ENCODE results near the gene COPG2.

COPG2 gene

DNA sequence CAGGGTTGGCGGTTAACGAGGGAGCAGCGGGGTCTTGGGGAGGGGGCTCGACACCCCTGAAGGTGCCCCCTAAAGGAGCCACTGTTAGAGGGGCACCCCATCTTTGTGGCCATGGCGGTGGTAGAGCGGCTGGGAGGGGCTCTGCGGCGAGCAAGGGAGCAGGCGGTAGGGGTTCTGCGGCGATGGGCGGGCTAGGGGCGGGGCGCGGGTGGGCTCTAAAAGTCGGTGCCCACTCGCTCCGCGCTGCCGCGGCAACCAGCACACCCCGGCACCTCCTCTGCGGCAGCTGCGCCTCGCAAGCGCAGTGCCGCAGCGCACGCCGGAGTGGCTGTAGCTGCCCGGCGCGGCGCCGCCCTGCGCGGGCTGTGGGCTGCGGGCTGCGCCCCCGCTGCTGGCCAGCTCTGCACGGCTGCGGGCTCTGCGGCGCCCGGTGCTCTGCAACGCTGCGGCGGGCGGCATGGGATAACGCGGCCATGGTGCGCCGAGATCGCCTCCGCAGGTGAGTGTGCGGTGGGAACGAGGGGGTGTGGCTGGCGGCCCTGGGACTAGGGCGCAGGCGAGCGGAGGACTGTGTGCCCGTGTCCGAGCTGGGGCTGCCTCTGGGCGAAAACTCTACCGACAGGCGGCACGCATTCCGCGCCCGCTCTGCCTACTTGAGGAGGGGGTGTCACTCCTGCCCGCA lies 176.6 kb downstream of the COPG2 start, which contains the start of gene MEST:
TSS of gene MEST (plus strand) at position 245 of the 682 bp plus-strand sequence. CDS start at position 474, 229 bp downstream.
- peak; percentile 36 for DNase-seq

DNA sequence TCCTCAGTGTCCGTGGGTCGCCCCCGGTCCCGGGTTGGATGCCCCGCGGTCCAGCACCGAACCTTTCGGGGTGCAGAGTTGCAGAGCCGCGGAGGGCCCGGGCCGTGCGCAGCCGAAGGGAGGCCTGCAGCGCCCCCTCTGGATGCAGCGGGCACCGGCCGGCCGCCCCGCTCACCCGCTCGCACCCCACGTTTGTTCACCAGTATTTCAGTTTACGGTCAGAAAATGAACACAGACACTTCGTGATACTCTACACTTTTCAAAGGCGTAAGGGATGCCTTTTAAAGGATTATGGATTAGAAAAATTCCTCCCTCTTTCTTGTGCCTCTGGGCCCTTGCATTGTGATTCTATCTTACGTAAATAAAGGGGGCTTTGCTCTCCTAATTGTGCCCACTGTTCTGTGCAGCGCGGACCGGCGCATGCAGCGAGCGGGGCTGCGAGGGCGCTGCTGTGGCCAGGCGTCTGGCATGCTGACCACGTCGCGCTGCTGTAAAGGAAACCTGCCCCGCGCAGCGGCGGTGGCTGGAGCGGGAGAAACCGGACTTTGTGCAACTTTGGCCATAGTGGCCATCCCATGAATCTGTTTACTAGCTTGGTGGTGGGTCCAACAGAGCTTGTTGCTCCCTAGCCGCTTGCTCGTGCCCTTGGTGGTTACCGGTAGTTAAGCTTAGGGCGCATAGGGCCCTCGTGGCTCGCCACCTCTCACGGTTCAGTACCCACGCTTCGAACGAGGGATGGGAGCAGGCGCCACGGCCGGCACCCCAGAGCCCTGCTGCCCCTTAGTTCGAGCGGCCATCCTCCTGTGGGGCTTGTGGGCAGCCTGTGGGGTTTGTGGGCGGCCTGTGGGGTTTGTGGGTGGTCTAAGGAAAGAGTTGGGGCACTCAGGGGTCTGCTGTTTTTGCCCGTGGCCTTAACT lies 177.4 kb downstream of the COPG2 start:
- DNase-seq, result peak; percentile 30

DNA sequence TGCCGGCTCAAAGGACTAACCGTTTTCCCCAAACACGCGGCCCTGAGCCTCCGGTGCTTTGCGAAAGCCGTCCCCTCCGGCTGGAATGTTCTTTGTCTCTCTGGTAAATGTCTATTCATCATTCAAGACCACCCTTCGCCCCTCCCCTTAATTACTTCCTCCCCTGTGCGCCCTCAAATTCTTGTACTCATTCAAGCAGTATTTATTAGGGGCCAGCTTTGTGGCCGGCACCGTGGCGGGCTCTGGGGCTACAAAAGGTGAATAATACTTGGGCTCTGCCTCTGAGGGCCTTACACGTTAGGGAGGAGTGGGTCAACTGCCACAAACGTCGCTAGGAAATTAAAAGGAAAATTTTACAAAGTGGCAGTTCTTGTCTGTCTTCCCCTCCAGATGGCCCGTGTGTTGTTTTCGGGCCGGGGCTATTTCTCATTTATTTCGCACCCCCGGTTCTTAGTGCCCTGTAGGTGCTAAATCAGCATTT lies 178.2 kb downstream of the COPG2 start:
- peak; percentile 39 for DNase-seq

DNA sequence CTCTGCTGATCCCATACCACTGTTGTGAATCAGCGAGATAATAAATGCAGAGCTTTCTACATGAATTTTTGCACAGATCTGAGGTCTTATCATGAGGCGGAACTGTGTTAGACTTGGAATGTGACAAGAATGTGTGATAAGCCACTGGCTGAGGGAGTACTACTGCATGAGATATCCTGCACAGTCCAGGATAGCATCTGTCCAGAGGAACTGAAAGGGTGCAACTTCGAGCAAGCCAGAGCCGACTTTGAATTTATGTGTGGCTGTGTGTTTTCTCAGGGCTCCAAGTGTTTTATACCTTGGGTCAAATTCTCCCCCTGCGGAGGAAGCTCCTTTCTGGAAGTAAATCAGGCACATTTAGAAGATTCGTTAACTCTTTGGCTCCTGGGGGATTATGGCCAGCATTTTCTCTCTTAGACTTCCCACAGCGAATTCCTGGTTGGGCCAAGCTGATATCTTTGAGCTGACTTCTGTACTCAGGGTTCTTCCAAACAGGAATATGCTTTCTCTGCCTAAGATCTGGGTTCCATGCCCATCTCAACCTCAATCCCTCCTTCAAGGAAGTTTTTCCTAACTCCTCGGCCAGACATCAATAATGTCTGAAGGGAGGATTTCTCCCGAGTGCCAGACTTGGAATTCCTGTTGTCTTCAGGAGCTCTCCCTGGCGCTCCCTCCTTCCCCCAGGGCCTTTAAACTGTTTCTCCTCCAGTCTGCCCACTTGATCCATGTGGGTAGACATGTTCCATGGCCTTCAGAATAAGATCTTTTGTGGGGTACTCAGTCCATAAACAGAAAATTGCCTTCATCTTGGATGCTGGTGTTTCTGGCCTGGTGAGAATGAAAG lies 179.2 kb downstream of the COPG2 start:
- no peak for DNase-seq

DNA sequence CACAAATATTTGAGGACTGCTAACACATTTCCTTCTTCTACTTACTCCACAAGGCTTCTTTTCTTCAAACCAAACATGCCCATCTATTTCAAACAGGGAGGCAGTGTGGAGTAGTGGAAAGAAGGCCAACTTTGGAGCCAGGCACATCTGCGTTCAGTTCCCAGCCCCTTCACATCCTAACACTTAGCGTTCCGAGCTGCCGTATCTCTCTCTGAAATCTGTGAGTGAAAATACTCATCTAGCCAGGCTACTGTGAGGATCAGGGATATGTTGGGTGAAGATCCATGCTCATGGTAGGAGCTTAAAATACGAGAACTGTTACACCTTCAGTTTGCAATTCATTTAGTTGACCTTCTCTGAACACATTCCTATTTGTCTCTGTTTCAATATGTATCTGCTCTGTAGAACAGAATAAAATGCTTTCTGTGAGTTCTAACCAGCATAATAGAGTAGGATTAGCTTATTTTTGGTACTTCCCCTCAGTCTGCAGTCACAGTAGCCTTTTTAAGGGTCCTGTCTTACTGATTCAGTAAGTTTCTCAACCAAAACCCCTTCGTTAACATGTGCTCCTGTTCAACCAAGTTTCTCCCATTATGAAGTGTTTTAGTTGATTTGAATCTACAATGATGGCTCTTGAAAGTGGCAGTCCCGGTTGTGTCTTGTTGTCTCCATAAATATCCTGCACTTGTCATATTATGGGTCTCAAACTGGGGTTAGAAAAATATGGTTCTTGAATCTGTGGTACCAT lies 180.0 kb downstream of the COPG2 start:
- no peak for DNase-seq

DNA sequence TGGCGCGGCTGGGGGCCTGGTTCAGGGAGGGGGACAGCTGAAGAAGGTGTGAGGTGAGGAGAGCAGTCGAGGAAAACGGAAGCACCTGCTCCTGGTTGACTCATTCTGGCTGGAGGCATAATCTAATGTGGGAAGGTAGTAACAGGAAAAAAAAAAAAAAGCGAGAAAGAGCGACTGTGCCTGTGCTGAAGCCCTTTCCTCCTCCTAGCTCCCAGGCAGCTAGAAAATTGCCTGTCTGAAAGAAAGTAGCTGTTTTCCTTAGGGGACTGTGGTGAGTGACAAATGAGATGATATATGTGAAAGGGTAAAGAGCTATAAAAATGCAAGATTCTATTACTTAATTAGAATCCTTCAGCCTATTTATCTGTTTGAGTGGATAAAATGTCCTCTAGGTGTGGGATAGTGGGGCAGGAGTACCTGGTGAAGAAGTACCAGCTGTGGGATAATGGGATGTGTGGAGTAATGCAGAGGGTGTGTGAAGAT lies 181.6 kb downstream of the COPG2 start:
- DNase-seq, result peak; percentile 47

DNA sequence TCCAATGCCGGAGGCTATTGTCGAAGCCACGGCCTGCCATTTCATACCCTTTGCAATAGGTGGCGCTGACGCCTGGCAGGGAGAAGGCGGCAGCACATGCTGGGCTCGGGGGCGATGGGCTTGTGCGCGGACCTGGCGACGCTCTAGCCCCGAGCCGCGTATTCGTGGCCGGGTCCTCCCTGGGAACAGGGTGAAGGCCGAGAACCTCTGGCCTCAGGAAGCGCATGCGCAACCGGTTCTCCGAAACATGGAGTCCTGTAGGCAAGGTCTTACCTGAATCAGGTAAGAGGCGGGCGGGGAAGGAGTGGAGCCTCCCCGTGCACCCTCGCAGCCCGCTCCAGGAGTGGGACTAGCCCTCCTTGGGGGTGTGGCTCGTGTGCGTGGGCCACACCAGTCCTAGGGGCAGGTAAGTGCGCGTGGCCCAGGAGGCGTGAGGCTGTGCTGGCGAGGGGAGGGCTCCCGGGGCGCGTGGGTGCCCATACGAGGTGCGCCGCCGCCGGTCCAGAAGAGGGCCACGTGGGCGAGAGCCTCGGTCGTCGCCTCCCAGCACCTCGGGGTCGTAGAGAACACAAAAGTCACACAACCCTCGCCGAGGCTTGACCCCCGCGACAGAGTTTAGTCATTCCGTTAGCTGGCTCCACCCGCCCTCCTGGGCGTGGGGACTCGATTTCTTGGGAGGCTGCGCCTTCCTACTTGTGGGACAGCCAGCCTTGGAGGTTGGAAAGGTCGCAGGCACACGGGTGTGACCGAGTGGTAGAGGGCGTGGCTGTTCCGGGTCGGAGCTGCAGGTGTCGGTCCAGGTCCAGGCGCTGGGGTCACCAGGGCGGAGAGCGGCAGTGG lies 182.2 kb downstream of the COPG2 start:
- peak; percentile 72 for DNase-seq

DNA sequence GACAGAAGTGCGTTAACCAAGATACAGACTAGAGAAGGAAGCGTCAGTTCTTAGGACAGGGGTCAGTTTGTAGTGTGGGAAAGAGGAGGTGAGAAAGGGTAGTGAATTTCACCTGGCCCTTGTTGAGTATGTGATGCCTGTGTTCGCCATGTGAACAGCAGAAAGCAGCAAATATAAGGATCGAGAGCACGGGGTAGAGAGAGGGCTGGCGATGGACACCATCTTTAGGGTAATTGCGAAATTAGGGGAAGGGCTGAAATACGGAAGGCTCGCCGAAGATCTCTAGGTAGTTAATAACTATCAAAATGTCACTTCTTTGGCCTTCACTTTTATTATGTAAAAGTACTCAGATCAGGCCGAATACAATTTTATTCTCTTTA lies 182.8 kb downstream of the COPG2 start:
- DNase-seq, result no peak

DNA sequence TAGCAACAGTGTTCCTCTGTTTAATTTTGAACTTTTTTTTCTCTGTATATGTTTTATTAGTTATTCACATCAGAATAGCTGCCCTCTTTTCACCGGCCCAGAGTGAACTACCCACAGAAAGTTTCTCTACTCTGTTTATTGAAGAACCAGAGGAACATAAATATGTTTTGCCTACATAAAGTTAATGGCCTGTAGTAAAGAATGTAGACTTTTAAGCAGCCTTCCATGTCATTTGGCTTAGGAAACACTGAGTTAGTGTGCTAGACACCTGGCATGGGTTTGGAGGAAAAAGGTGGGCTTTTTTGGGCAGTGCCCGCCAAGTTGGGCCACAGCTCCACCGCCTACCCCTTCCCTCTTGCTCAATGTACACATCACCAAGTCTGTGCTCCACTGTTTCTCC lies 185.5 kb downstream of the COPG2 start:
- DNase-seq, result no peak

DNA sequence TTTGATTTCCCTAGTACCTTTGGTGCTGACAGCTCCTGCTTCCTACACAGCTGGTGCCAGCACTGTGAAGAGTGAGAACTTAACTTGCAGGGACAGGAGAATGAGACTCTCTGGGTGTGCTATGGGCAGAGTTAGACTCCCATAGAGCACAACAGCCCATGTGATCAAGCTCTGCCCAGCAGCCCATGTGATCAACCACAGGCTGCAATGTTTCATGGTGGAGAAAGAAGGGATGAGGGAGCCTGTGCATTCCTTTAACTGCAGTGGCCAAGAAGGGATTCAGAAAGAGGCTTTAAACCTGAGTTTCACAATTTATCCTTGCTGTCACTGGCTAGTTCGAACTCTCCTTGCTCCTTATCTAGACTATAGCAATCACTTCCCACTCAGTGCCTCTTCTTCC lies 186.7 kb downstream of the COPG2 start:
- DNase-seq, result no peak

DNA sequence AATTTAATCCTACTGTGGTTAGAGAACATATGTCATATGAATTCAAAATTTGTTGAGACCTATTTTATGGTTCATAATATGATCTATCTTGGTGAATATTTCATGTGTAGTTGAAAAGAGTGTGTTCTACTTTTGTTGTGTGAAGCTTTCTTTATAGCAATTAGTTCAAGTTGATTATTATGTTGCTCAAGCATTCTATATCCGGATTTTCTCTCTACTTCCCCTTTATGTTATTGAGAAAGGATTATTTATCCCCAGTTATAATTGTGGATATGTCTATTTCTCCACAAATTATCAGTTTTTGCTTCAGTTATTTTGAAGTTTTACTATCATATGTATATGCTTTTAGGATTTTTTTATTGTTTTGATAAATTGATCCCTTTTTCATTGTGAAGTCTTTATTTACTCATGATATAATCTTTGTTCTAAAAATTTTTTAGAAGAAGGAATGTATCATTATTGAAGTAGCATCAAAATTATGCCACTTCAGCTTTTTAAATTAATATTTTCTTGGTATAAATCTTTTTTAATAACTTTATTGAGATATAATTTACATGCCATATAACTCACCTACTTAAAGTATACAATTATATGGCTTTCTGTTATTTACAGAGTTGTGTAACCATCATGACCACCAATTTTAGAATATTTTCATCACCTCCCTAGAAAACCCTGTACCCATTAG lies 188.7 kb downstream of the COPG2 start:
- no peak for DNase-seq

DNA sequence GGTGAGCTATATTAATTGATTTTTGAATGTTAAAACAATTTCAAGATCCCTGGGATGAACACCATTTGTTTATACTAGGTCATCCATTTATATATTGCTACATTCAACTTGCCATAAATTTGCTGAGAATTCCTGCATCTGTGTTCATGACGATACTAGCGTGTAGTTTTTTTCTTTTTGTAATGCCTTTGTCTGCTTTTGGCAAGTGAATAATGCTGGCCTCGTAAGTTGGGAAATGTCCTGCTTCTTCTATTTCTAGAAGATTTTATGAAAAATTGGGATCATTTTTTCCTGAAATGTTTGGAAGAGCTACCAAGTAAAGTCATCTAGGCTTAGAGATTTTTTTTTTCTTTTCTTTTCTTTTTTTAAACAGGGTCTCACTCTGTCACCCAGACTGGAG lies 189.6 kb downstream of the COPG2 start:
- DNase-seq, result no peak

DNA sequence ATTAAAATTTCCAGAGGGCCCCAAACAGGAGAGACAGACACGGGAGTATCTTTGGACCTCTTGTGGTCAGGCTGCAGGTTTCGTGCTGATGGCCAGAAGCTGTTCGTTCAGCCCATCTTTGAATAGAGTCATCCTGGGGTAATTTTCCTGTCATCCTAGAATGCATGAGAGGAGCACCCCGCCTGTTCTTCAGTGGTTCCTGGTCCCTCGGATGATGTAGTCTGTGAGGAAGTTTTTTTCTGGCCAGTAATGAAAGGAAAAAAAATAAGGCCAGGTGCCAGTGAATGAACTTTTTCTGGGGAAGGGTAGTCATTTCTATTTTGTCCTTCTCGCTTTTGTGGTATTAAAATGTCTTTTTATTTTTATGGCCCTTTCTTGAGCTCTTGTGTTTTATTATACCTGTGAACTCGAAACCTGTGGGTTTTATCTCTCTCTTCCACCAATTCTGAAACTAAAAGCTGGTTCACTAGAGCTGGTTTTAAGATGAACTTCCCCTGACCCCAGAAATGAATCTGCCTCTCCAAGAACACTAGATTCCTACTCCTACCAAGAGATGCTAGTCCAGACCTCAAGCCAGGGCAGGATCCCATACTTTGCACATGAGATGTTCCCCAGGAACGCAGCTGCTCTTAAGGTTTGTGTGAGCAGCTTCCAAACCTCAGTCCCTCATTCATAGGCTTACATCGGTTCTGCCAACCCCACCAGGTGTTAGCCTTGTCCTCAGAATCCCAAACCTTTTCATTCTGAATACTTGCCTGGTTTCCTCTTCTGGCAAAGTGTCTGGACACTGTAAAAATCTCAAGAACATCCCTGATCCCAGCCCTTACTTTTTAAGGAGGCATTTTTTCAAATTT lies 192.0 kb downstream of the COPG2 start:
- no peak for DNase-seq

DNA sequence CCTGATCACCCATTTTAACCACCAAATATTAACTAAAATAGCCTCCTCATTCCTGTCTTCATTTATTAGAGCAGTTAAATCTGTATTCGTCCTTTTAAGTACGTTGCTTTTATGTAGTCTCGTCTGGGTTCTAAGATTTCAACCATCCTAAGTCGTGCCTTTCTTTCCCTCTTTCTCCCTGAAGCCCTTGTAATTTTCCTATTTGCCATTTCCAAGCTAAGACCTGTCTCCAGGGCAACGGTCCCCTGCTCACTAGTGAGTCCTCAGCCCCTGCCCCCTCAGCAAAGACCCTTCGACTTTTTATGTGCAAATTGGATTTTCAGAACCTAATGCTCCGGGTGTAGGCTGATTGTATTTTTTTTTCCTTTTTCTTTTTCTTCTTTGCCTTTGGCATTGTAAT lies 192.8 kb downstream of the COPG2 start:
- DNase-seq, result no peak

DNA sequence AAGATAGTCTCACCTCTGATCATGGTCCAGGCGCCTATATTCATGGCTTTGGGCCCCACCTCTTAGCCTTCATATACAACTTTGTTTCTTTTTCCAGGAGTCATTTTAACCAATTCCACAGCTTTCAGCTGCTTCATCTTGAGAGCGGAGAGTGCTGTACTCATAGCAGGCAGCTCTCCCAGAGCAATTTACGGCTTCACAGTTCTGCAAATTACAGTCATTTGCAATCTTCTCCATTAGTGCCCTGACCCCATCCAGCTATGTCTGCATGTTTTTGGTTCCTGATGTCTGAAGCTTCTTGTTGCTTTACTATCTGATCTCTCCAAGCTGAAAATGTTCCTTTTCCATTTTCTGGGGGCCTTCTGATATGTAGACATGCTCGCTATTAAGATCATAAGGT lies 194.7 kb downstream of the COPG2 start:
- no peak for DNase-seq

DNA sequence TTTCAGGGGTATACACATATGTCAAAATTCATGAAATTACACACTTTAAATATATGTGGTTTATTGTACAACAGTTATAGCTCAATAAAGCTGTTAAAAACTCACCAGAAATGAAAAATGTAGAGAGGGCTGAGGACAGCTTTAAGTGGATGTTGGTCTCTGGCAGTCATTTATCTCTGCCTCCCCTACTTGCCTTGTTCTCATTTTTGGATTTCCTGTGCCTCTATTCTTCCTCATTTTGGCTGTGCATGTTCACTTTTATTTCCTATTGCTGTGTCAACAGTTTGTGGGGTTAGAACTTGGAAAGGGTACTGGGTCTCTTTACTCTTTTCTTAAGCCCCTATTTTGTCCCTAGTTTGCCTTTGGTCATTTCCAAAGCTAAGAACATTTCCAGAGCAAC lies 195.3 kb downstream of the COPG2 start:
- no peak for DNase-seq

DNA sequence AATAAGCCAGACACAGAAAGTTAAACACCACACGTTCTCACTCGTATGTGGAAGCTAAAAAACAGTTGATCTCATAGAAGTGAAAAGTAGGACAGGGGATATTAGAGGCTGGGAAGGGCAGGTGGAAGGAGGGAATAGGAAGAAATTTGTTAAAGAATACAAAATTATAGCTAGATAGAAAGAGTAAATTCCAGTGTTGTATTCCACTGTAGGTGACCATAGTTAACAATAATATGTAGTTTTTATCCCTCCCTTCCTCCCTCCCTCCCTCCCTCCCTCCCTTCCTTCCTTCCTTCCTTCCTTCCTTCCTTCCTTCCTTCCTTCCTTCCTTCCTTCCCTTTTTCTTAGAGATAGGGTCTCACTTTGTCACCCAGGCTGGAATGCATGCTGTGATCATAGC lies 196.6 kb downstream of the COPG2 start:
- no peak for DNase-seq

DNA sequence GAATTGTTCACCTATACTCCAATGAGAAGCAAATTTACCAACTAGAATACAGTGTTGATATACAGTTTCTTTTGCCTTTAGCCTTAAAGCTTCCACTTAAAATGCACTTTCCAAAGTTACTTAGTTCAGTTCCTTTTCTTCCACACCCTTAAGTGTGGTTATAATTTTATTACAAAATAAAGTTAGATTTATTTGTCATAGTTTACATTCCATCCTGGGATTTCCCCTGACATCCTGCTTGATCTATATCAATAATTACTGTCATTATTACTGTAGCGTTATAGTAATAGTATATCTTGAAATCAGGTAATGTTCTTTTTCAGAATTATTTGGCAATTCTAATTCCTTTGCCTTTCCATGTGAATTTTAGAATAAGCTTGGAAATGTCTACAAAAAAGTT lies 199.9 kb downstream of the COPG2 start:
- no peak for DNase-seq

DNA sequence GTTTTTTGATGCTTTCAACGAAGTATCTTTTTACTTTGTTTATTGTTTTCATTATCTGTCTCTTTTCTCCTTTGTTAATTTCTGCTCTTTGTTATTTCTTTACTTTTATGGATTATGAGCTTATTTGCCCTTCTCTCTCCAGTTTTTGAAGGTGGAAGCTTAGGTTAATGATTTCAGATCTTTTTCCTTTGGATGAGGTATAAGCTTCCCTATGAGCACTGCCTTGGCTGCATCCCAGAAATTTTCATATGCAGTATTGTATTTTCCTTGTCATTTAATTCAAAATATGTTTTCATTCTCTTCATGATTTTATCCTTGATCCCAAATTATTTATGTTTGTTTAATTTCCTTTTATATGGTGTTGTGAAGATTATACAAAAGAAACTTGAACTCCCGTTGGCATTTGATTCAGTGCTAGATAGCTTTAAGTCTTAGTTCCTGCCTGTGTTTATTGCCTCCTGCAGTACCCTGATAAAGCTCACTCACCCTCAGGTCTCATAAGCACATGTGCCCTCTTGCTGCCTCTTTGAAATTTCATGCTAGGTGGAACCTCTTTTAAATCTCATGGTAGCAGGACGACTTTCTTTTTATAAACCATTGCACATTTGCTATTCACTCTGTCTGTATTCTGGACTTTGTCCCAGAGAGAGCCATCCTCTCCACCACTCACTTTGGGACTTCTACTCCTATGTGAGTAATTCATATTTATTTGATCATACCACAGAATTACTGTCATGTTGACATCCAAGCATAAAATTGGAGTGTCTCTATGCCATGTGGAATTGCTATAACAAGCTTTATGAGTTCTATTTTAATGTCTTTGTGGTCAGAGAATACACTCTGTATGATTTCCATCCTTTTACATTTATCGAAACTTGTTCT lies 204.8 kb downstream of the COPG2 start:
- peak; percentile 55 for DNase-seq

All from DMS79 (cell line).